SU-DHL-6 (cell line): ENCODE data around the gene SUV39H2.

Experiments
- EZH2phosphoT487 ChIP-seq: fragments of 200-600 bp; sonication (generic), shearing (Covaris generic); conservative IDR thresholded peaks from 2 replicates; pipeline ENCODE4 v1.6.1; 2018; ENCODE audit warnings: mild to moderate bottlenecking, antibody characterized with exemption, low read length, moderate library complexity, mixed read lengths
- TF ChIP-seq, protein P1 (sequence below): fragments of 200-600 bp; sonication (generic); IDR thresholded peaks from one replicate; pipeline ENCODE4 v1.5.1; 2017; ENCODE audit warnings: antibody characterized with exemption, mild to moderate bottlenecking, low read length, moderate library complexity; ENCODE audit not compliant: insufficient read depth, poor library complexity, severe bottlenecking

DNA sequence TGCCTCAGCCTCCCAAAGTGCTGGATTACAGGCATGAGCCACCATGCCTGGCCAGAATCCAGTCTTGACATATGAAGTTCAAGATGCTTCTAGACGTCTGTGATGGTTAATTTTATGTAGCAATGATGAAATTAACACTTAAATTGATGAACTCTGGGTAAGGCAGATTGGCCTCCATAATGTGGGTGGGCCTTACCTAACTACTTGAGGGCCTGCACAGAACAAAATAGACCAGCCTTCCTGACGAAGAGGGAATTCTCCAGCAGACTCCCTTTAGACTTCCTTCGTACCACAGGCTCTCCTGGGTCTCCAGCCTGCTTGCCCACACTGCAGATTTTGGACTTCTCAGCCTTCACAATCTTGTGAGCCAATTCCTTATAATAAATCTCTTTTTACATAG lies 45.6 kb upstream of the SUV39H2 start:
- TF ChIP-seq, protein P1, sequence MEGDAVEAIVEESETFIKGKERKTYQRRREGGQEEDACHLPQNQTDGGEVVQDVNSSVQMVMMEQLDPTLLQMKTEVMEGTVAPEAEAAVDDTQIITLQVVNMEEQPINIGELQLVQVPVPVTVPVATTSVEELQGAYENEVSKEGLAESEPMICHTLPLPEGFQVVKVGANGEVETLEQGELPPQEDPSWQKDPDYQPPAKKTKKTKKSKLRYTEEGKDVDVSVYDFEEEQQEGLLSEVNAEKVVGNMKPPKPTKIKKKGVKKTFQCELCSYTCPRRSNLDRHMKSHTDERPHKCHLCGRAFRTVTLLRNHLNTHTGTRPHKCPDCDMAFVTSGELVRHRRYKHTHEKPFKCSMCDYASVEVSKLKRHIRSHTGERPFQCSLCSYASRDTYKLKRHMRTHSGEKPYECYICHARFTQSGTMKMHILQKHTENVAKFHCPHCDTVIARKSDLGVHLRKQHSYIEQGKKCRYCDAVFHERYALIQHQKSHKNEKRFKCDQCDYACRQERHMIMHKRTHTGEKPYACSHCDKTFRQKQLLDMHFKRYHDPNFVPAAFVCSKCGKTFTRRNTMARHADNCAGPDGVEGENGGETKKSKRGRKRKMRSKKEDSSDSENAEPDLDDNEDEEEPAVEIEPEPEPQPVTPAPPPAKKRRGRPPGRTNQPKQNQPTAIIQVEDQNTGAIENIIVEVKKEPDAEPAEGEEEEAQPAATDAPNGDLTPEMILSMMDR = no peak
- TF ChIP-seq EZH2phosphoT487 = no peak
